ENCODE measurements around the gene NEK7.

- TF ChIP-seq CTCF (IDR thresholded peaks at IDR 0.05) (no peak), POLR2A (IDR thresholded peaks at IDR 0.05) (no peak)
These were observed 2.2 kb downstream of the NEK7 start for GRCh38 chr1:198158735-198159589.

Measured in lower leg skin (tissue), 3 donors.